GM12872 (cell line): Measurements from ENCODE around the gene EXOC3L2.

ENCODE experiments used
- TF ChIP-seq, protein P1 (sequence below): IDR thresholded peaks from 3 replicates; pipeline ENCODE4 v1.5.1; 2011; ENCODE audit warnings: low read depth, mild to moderate bottlenecking, low read length, moderate library complexity; ENCODE audit not compliant: insufficient read depth

EXOC3L2 gene

DNA sequence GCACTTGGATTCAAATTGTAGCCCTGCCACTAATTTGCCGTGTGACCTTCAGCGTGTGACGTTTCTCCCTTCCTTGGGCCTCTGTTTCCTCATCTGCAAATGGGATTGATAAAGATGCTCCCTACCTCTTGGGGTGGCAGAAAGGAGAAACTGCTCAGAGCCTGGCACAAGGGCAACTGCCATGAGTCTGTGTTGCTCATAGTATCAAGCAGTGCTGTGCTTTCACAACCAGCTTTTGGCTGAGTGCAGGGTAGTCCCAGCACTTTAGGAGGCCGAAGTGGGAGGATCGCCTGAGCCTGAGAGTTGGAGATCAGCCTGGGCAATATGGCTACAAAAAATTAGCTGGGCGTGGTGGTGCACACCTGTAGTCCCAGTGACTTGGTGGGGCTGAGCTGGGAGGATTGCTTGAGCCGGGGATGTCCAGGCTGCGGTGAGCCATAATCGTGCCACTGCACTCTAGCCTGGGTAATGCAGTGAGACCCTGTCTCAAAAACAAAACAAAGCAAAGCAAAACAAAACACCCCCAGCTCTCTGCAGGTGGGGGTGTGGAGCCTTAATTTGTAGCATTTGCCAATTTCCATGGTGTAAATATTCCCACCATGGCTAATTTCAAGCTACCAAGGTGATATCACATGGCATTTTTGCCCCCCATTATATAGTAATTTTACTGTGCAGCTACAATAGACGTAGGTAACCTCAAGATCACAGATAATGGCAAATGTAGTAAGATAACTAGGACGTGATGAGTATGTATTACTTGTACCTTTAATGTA lies 4.2 kb upstream of the EXOC3L2 start:
- TF ChIP-seq, protein P1, sequence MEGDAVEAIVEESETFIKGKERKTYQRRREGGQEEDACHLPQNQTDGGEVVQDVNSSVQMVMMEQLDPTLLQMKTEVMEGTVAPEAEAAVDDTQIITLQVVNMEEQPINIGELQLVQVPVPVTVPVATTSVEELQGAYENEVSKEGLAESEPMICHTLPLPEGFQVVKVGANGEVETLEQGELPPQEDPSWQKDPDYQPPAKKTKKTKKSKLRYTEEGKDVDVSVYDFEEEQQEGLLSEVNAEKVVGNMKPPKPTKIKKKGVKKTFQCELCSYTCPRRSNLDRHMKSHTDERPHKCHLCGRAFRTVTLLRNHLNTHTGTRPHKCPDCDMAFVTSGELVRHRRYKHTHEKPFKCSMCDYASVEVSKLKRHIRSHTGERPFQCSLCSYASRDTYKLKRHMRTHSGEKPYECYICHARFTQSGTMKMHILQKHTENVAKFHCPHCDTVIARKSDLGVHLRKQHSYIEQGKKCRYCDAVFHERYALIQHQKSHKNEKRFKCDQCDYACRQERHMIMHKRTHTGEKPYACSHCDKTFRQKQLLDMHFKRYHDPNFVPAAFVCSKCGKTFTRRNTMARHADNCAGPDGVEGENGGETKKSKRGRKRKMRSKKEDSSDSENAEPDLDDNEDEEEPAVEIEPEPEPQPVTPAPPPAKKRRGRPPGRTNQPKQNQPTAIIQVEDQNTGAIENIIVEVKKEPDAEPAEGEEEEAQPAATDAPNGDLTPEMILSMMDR: no peak

DNA sequence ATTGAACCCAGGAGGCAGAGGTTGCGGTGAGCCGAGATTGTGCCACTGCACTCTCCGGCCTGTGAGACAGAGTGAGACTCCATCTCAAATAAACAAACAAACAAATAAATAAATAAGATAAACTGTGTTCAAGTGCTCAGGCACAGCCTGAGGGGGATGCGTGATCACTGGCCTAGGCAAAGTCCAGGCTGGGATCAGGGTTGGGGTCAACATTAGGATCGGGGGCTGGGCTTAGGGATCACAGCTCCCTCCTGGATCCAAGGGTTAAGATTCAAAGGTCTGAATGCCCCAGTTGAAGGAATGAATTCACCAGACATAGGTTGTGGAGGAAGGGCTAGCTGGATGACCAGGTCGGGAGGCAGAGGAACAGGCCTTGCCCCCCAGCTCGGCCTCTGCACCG lies 1.9 kb upstream of the EXOC3L2 start:
- TF ChIP-seq, protein P1: no peak

DNA sequence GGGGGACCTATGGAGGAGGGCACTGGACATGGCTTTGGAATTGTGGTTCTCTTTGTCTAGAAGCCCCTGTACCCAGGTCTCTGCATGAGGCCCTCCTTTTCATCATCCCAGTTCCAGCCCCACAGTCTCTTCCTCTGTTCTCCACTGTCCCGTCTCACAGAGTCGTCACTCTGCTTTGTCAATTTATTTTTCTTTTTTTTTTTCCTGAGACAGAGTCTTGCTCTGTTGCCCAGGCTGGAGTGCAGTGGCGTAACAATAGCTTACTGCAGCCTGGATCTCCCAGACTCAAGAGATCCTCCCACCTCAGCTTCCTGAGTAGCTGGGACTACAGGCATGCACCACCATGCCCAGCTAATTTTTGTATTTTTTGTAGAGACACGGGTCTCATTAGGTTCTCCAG lies 619 bp upstream of the EXOC3L2 start:
- TF ChIP-seq, protein P1: no peak

DNA sequence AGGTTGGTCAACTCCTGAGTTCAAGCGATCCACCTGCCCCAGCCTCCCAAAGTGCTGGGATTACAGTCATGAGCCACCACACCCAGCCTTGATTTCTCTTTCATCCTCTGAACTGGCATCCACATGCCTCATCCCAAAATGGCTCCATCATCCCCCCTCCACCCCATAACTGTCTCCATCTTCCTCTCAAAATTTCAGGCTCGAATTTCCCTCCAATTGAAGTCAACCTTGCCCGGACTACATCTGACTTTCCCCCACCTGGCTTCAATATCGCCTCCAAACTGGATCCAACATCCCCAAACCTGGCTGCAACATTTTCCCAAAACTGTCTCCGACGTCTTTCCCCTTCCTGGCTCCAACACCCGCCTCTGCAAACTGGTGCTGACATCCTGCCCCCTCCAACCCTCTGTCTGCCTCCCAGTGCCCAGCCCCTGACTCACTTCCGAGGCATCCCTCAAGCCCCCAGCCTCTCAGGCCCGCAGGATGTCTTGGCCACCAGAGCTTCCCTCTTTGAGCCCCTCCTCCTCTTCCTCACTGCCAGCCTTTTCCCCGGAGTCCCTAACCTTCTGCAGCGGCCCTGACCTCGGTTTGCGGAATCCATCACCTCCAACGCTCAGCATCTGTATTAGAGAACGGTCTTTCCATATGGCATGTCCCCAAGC lies 943 bp downstream of the EXOC3L2 start:
- TF ChIP-seq, protein P1: no peak

DNA sequence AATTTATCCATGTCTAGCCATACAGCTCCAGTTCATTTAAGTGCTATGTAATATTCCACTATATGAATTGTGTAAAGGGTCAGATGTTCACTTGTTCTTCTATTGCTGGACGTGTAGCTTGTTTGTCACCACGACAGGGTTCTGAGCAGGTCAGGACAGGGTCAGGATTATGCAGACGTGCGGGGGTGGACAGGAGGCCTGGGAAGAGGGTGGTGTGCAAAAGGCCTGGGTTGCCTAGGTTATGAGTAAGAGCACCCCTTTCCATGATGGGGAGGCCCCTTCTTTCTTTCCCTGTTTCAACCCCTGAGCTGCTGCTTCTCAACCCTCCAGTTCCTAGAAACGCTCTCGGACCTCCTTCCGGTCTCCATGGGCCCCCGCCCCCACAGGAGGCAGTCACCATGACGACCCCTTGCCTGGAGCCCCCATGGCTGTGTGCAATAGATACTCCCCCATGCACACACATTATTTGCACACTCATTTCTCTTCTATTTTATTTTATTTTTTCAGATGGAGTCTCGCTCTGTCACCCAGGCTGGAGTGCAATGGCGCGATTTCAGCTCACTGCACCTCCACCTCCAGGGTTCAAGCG lies 2.0 kb downstream of the EXOC3L2 start:
- TF ChIP-seq, protein P1: no peak

DNA sequence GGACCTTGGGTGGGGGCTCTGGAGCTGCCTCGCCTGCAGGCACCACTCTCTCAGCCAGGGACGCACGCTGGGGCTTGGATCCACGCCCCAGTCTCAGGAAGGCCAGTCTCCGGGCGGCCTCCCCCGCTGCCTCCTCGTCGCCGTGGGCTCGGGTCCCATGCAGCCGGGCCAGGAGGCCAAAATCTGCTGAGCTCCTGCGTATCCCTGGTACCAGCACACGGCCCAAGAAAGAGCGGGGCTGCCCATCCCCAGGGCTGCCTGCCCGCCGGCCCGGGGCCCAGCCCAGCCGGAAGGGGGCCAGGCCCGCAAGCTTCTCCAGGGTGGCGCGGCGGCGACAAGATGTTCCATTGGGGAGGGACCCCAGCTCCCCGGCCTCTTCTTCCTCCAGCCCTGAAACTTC lies 6.7 kb downstream of the EXOC3L2 start:
- TF ChIP-seq, protein P1: no peak

DNA sequence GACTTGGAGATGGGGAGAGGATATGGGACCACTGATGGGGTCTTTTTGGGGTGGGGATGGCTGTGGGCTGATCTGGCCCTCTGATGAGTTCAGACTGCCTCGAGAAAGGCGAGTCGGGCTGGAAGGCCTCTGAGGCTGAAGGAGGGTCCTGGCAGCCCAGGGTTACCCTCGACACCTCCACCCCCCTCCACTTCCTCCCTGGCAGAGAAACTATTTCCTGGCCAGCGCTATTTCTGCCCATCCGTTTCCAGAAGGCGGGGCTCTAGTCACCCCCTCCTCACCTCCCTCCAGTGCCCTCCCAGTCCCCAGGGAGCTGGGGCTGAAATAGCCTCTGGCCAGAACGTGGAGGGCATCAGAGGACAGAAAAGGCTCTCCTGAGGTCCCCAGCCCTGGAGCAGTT lies 9.7 kb downstream of the EXOC3L2 start:
- TF ChIP-seq, protein P1: no peak
